ENCODE results near the gene DENND4A.

Gene DENND4A

GRCh38 chr15:65682404-65682911 lies 109.6 kb downstream of the DENND4A start:
- DNase-seq (ENCODE audit: low read depth in 3 of 3, low spot score in 1 of 3) = no peak

GRCh38 chr15:65680544-65680943 lies 111.5 kb downstream of the DENND4A start:
- DNase-seq (ENCODE audit: low read depth in 3 of 3, low spot score in 1 of 3) = no peak

GRCh38 chr15:65676123-65676522 lies 116.0 kb downstream of the DENND4A start:
- DNase-seq (ENCODE audit: low read depth in 3 of 3, low spot score in 1 of 3) = no peak

- DNase-seq (ENCODE audit: low read depth in 3 of 3, low spot score in 1 of 3) = no peak
These were observed 116.5 kb downstream of the DENND4A start for GRCh38 chr15:65675551-65675950.

GRCh38 chr15:65666257-65666656 lies 125.8 kb downstream of the DENND4A start:
- DNase-seq (ENCODE audit: low read depth in 3 of 3, low spot score in 1 of 3) = no peak

GRCh38 chr15:65663521-65663920 lies 128.6 kb downstream of the DENND4A start:
- DNase-seq (ENCODE audit: low read depth in 3 of 3, low spot score in 1 of 3) = no peak

- no peak for DNase-seq (ENCODE audit: low read depth in 3 of 3, low spot score in 1 of 3)
These were observed 131.2 kb downstream of the DENND4A start for GRCh38 chr15:65660927-65661326.

- DNase-seq (ENCODE audit: low read depth in 3 of 3, low spot score in 1 of 3) = no peak
These were observed 132.5 kb downstream of the DENND4A start for GRCh38 chr15:65659502-65660052.

GRCh38 chr15:65655457-65655856 lies 136.6 kb downstream of the DENND4A start:
- DNase-seq (ENCODE audit: low read depth in 3 of 3, low spot score in 1 of 3) = no peak

GRCh38 chr15:65655026-65655425 lies 137.1 kb downstream of the DENND4A start:
- no peak for DNase-seq (ENCODE audit: low read depth in 3 of 3, low spot score in 1 of 3)

- no peak for DNase-seq (ENCODE audit: low read depth in 3 of 3, low spot score in 1 of 3)
These were observed 138.1 kb downstream of the DENND4A start for GRCh38 chr15:65653801-65654521.

- no peak for DNase-seq (ENCODE audit: low read depth in 3 of 3, low spot score in 1 of 3)
These were observed 138.8 kb downstream of the DENND4A start for GRCh38 chr15:65653341-65653740.

GRCh38 chr15:65651831-65652749 lies 140.0 kb downstream of the DENND4A start:
- no peak for DNase-seq (ENCODE audit: low read depth in 3 of 3, low spot score in 1 of 3)

GRCh38 chr15:65651042-65651322 lies 141.1 kb downstream of the DENND4A start:
- no peak for DNase-seq (ENCODE audit: low read depth in 3 of 3, low spot score in 1 of 3)

- DNase-seq (ENCODE audit: low read depth in 3 of 3, low spot score in 1 of 3) = no peak
These were observed 141.6 kb downstream of the DENND4A start for GRCh38 chr15:65650312-65651041.

GRCh38 chr15:65646486-65646885 lies 145.6 kb downstream of the DENND4A start:
- DNase-seq (ENCODE audit: low read depth in 3 of 3, low spot score in 1 of 3) = no peak

GRCh38 chr15:65645392-65645791 lies 146.7 kb downstream of the DENND4A start:
- DNase-seq (ENCODE audit: low read depth in 3 of 3, low spot score in 1 of 3) = no peak

GRCh38 chr15:65644282-65644681 lies 147.8 kb downstream of the DENND4A start:
- DNase-seq (ENCODE audit: low read depth in 3 of 3, low spot score in 1 of 3) = no peak

GRCh38 chr15:65642594-65642993 lies 149.5 kb downstream of the DENND4A start:
- no peak for DNase-seq (ENCODE audit: low read depth in 3 of 3, low spot score in 1 of 3)

- no peak for DNase-seq (ENCODE audit: low read depth in 3 of 3, low spot score in 1 of 3)
These were observed 150.2 kb downstream of the DENND4A start for GRCh38 chr15:65641768-65642475.

- no peak for DNase-seq (ENCODE audit: low read depth in 3 of 3, low spot score in 1 of 3)
These were observed 152.6 kb downstream of the DENND4A start for GRCh38 chr15:65639509-65639908.
